HepG2 (cell line): ENCODE results near the gene CTSW. TPM values are rescaled to one million over a fixed set of nuclear protein-coding genes. Genes with fewer than 3 reads are reported as not detected.

ENCODE experiments used
- AKAP8 ChIP-seq: sonication (generic); formaldehyde crosslinking; IDR thresholded peaks from 2 replicates; pipeline ENCODE4 v1.5.1; 2020; ENCODE audit warnings: mild to moderate bottlenecking, missing genetic modification reagents
- CBX5 ChIP-seq: sonication (generic); formaldehyde crosslinking; IDR thresholded peaks from 2 replicates; pipeline ENCODE4 v1.4.0; 2020; ENCODE audit warnings: missing genetic modification reagents, borderline replicate concordance
- CENPT ChIP-seq: sonication (generic); formaldehyde crosslinking; IDR thresholded peaks from 2 replicates; pipeline ENCODE4 v1.8.0; 2022; ENCODE audit warnings: low read depth, mild to moderate bottlenecking, moderate library complexity, missing genetic modification reagents
- EEA1 ChIP-seq: sonication (generic); formaldehyde crosslinking; IDR thresholded peaks from 2 replicates; pipeline ENCODE4 v1.5.1; 2020; ENCODE audit warnings: mild to moderate bottlenecking, missing genetic modification reagents, borderline replicate concordance
- EZH2 ChIP-seq: conservative IDR thresholded peaks from 2 replicates; pipeline ENCODE4 v1.6.1; 2012; ENCODE audit warnings: mild to moderate bottlenecking, low read depth, low read length, moderate library complexity
- NCOA5 ChIP-seq: sonication (generic); formaldehyde crosslinking; IDR thresholded peaks from 2 replicates; pipeline ENCODE4 v1.4.0; 2020; ENCODE audit warnings: missing genetic modification reagents
- SMAD3 ChIP-seq: sonication (generic); formaldehyde crosslinking; IDR thresholded peaks from 2 replicates; pipeline ENCODE4 v1.4.0; 2020; ENCODE audit warnings: missing genetic modification reagents
- TCF12 ChIP-seq, 2 experiments: fragments of 450-650 bp in 1 of 2; sonication (generic) in 1 of 2; formaldehyde crosslinking in 1 of 2; IDR thresholded peaks; 2 replicates each; pipeline versions ENCODE4 v1.6.1 to v1.8.0; 2017 to 2022; ENCODE audit warnings: antibody characterized with exemption in 1 of 2, mild to moderate bottlenecking in 1 of 2, missing genetic modification reagents in 1 of 2, moderate library complexity in 1 of 2
- ZNF143 ChIP-seq: sonication (generic); formaldehyde crosslinking; IDR thresholded peaks from 2 replicates; pipeline ENCODE4 v1.4.0; 2020; ENCODE audit warnings: missing genetic modification reagents
- ZNF383 ChIP-seq: sonication (generic); formaldehyde crosslinking; IDR thresholded peaks from 2 replicates; pipeline ENCODE4 v1.4.0; 2020; ENCODE audit warnings: missing genetic modification reagents, mild to moderate bottlenecking, borderline replicate concordance
- ZNF563 ChIP-seq: sonication (generic); formaldehyde crosslinking; IDR thresholded peaks from 2 replicates; pipeline ENCODE4 v1.8.0; 2022; ENCODE audit warnings: mild to moderate bottlenecking, moderate library complexity, missing genetic modification reagents
- ZNF713 ChIP-seq: sonication (generic); formaldehyde crosslinking; IDR thresholded peaks from 2 replicates; pipeline ENCODE4 v1.4.0; 2020; ENCODE audit warnings: mild to moderate bottlenecking, missing genetic modification reagents
- polyA plus RNA-seq, 8 experiments: library from polyadenylated mRNA; depleted of rRNA in 3 of 8; stranded (reverse) in 7 of 8; unstranded in 1 of 8; fragments of >200 nt; fragmentation: Illumina TruSeq in 4 of 8; extraction: Trizol in 4 of 8; gene quantifications; 2 replicates each; pipeline versions ENCODE4 v1.2.1 to v1.2.3, GENCODE V29; 2011 to 2016; ENCODE audit warnings: low read depth in 4 of 8, missing spikeins in 1 of 8, mixed read lengths in 1 of 8; ENCODE audit not compliant: insufficient read depth in 1 of 8
- total RNA-seq, 5 experiments: library from RNA; depleted of rRNA; stranded (reverse); fragments of >200 nt; fragmentation: Illumina TruSeq; extraction: Trizol; gene quantifications; 2 replicates each; pipeline ENCODE4 v1.2.3, GENCODE V29; 2016; ENCODE audit warnings: low read depth in 1 of 5
- TF ChIP-seq, protein P1 (sequence below), 2 experiments: fragments of 450-650 bp in 1 of 2; sonication (generic) in 1 of 2; formaldehyde crosslinking in 1 of 2; IDR thresholded peaks; 2 replicates each; pipeline versions ENCODE4 v1.6.1 to v1.8.0; 2016 to 2022; ENCODE audit warnings: antibody characterized with exemption in 1 of 2, mild to moderate bottlenecking in 1 of 2, missing genetic modification reagents in 1 of 2
- TF ChIP-seq, protein P2 (sequence below): sonication (generic); formaldehyde crosslinking; IDR thresholded peaks from 2 replicates; pipeline ENCODE4 v1.5.0; 2020; ENCODE audit warnings: missing genetic modification reagents, mild to moderate bottlenecking, borderline replicate concordance
- TF ChIP-seq, protein P3 (sequence below): fragments of 450-650 bp; IDR thresholded peaks from 2 replicates; pipeline ENCODE4 v1.6.1; 2017
- TF ChIP-seq, protein P4 (sequence below): sonication (generic); formaldehyde crosslinking; IDR thresholded peaks from 2 replicates; pipeline ENCODE4 v1.5.1; 2020; ENCODE audit warnings: missing genetic modification reagents, mild to moderate bottlenecking, borderline replicate concordance

CTSW gene
- total and polyA plus RNA-seq, 2 of the 13 experiments (the other 11 are each of a cell fraction or from before 2014, with no cell fraction given) = 0.09 TPM; not detected in 1

DNA sequence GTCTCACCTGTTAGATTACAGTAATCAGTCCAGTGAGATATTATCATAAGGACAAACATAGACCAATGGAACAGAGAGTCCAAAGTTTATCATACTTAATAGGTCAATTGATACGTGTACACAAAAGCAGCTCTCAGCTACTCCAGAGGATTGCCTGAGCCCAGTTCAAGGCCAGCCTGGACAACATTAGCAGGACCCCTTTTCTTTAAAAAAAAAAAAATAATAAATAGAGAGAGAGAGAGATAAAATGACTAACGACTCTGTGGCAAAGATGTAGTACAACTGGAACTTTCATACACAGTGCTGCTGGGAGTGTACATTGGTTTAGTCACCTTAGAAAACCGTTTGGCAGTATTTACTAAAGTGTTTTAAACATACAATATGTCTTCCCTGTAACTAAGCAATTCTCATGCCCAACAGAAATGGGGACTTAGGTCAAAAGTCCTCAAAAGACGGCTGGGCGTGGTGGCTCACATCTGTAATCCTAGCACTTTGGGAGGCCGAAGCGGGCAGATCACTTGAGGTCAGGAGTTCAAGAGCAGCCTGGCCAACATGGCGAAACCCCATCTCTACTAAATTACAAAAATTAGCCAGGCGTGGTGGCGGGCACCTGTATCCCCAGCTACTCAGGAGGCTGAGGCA, 35.3 kb upstream of the CTSW start (continued):
- TF ChIP-seq, protein P1, sequence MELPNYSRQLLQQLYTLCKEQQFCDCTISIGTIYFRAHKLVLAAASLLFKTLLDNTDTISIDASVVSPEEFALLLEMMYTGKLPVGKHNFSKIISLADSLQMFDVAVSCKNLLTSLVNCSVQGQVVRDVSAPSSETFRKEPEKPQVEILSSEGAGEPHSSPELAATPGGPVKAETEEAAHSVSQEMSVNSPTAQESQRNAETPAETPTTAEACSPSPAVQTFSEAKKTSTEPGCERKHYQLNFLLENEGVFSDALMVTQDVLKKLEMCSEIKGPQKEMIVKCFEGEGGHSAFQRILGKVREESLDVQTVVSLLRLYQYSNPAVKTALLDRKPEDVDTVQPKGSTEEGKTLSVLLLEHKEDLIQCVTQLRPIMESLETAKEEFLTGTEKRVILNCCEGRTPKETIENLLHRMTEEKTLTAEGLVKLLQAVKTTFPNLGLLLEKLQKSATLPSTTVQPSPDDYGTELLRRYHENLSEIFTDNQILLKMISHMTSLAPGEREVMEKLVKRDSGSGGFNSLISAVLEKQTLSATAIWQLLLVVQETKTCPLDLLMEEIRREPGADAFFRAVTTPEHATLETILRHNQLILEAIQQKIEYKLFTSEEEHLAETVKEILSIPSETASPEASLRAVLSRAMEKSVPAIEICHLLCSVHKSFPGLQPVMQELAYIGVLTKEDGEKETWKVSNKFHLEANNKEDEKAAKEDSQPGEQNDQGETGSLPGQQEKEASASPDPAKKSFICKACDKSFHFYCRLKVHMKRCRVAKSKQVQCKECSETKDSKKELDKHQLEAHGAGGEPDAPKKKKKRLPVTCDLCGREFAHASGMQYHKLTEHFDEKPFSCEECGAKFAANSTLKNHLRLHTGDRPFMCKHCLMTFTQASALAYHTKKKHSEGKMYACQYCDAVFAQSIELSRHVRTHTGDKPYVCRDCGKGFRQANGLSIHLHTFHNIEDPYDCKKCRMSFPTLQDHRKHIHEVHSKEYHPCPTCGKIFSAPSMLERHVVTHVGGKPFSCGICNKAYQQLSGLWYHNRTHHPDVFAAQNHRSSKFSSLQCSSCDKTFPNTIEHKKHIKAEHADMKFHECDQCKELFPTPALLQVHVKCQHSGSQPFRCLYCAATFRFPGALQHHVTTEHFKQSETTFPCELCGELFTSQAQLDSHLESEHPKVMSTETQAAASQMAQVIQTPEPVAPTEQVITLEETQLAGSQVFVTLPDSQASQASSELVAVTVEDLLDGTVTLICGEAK (IDR thresholded peaks at IDR 0.05) = no peak
- TF ChIP-seq, protein P1 (CRISPR knock-in tag; IDR thresholded peaks at IDR 0.05) = no peak
- TF ChIP-seq SMAD3 (CRISPR knock-in tag) (no peak), EZH2 (no peak), AKAP8 (CRISPR knock-in tag) (no peak), CENPT (CRISPR knock-in tag) (no peak), ZNF383 (CRISPR knock-in tag) (no peak), ZNF713 (CRISPR knock-in tag) (no peak), TCF12 (IDR thresholded peaks at IDR 0.05) (no peak), TCF12 (CRISPR knock-in tag; IDR thresholded peaks at IDR 0.05) (no peak), NCOA5 (CRISPR knock-in tag) (no peak), ZNF563 (no peak), EEA1 (CRISPR knock-in tag) (no peak), CBX5 (CRISPR knock-in tag) (no peak), ZNF143 (no peak)
- TF ChIP-seq, protein P2, sequence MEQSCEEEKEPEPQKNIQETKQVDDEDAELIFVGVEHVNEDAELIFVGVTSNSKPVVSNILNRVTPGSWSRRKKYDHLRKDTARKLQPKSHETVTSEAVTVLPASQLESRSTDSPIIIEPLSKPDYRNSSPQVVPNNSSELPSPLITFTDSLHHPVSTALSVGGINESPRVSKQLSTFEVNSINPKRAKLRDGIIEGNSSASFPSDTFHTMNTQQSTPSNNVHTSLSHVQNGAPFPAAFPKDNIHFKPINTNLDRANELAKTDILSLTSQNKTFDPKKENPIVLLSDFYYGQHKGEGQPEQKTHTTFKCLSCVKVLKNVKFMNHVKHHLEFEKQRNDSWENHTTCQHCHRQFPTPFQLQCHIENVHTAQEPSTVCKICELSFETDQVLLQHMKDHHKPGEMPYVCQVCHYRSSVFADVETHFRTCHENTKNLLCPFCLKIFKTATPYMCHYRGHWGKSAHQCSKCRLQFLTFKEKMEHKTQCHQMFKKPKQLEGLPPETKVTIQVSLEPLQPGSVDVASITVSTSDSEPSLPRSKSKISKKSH = no peak
- TF ChIP-seq, protein P3, sequence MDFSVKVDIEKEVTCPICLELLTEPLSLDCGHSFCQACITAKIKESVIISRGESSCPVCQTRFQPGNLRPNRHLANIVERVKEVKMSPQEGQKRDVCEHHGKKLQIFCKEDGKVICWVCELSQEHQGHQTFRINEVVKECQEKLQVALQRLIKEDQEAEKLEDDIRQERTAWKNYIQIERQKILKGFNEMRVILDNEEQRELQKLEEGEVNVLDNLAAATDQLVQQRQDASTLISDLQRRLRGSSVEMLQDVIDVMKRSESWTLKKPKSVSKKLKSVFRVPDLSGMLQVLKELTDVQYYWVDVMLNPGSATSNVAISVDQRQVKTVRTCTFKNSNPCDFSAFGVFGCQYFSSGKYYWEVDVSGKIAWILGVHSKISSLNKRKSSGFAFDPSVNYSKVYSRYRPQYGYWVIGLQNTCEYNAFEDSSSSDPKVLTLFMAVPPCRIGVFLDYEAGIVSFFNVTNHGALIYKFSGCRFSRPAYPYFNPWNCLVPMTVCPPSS = no peak
- TF ChIP-seq, protein P4, sequence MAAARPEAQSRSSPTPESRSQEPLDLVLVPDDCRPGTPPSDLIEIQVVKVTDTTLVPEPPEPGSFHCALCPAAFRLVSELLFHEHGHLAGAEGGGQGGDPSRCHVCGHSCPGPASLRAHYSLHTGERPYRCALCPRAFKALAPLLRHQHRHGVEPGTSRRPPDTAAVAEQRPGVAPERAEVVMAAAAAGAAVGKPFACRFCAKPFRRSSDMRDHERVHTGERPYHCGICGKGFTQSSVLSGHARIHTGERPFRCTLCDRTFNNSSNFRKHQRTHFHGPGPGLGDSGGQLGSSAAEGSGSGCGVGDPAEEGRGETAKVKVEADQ (CRISPR knock-in tag) = no peak
